ENCODE measurements around the gene NR6A1.
A peak's percentile ranks its signal among the peaks of the same experiment; 100 is the strongest.

NR6A1 gene

DNA sequence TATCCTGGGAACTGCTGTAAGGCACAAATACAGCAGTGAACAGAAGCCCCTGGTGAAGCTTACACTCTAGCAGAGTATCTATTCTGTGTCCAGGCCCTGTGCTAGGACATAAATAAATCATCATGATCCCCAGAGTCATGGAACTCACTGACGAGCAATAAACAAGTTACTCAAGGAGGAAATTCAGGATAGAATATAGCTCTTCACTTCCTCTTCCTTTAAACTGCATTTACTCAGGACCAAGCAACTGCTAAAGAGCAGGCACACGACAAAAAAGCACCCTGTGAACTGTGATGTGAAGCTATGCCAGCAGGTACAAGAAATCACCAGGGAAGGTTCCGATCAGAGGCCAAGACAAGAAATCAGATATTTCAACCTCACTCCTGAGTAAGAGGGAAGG is 216.1 kb downstream of the NR6A1 start:
- no peak for DNase-seq

DNA sequence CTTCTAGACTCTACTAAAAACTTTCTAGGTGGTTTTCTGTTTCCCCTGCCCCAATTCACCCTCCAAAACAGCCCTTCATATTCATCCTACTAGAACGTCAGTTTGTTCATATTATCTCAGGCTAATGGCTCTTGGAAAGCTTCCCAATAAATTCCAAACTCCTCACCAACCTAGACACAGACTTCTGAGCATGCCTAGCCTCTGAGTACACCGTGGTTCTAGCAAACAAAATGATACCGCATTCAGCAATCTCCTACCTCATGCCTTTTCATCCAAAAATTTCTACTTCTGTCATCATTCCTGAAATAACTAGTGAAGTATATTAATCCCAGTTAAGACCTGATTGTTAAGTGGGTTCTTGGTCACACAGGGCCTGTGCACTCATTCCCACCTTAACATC is 217.4 kb downstream of the NR6A1 start:
- no peak for DNase-seq

DNA sequence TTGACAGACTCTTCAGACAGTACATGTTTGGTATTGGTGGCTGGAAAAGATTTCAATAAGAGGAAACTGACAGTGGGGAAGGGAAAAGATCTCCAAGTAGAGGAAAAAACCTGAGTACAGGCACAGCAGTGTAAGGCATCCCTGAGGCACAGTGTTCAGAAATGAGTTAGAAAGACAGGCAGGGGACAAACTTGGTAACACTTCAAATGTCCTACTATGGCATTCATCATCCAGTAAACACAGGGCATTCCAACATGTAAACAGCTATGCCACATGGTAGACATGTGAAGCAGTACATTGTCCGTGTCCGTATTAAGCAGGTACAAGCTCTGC is 218.9 kb downstream of the NR6A1 start:
- no peak for DNase-seq

DNA sequence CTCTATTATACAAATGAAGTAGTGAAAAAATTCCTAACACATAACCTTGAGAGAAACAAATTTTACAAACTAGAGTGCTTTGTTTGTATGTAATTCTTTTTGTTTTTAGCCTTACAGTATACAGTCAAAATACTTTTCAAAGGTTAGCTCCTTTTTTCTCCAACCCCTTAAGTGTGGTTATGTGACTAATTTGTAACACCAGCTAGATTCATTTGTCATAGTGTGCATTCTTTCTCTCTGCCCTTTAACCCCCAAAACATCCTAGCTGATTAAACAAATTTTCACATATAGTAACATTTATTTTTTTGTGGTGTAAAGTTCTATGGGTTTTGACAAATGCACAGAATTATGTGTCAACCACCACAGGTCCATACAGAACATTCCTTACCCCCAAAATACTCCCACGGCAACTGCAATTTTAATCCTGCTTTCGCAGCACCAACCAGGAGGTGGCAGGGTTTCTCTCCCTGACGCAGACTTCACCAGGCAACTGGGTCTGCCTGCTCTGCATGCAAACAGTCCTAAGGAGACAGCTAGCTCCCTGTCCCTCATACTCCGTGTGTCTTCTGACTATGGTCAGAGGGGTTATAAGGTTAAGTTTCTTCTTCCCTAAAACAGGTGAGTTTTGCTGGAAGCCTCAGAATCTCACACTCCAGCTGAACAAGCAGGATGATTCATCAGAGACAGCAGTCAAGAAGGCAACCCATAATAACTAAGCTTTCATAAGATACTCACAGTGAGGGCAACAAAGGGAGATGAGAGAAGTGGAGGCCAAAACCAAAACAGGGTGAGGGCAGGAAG is 219.4 kb downstream of the NR6A1 start:
- DNase-seq = peak; percentile 46 to 56

DNA sequence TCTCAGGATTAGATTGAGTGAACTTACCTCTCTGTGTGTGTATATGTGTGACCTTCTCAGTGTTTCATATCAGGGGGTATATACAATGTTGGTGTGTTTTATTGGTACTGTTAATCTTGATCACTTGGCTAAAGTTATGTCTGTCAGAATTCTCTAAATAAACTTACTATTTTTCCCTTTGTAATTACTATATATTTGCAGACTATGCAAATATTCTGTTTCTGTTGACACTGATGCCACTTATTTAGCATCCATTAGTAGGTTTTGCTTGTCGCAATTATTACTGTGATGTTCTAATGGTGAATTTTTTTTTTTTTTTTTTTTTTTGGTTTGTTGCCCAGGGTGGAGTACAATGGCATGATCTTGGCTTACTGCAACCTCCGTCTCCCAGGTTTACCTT is 221.0 kb downstream of the NR6A1 start:
- no peak for DNase-seq

DNA sequence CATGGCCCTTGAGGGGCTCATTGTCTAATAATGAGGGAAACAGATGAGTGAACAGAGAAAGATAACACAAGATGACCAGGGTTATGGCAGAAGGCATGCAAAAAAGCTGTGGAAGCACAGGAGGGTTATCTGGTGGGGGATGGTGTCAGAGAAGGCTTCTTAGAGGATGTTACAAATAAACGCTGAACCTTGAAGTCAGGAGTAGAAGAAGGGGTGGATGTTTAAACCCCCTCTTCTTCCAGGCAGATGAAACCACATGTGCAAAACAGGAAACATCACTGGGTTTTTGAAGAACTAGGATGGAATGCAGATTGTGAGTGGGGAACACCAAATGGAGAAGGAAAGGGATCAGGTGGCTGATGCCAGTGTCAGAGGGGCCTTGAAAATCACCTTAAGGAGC is 222.1 kb downstream of the NR6A1 start:
- DNase-seq = no peak

DNA sequence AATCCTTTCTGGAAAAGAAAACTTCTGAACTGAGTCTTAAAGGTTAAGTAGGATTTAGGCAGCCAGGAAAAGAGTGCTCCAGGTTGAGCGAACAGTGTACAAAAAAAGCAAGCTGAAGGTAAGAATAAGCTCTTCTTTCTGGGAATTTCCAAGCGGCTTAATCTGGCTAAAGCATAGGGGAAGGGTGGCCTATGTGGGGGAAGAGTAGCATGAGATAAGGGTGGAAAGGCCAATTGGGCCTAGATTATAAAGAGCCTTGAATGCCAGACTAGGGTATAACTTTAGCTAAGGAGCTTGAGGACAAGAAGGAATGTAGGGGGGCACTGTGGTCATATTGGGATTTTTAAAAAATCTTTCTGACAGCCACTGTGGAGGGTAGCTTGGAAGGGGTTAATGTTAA is 226.6 kb downstream of the NR6A1 start:
- DNase-seq = no peak

DNA sequence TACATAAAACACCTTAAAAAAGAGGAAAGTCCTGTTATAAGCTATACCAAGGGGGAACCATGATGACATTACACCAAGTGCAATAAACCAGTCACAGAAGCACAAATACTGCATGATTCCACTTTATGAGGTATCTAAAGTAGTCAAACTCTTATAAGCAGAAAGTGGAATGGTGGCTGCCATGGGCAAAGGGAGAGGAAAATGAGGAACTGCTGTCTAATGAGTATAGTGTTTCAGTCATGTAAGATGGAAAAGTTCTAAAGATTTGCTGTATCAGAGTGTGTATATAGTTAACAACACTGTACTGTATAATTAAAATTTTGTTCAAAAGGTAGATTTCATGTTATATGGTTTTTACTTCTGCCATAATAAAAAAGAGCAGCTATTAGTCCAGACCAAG is 229.3 kb downstream of the NR6A1 start:
- DNase-seq = no peak

DNA sequence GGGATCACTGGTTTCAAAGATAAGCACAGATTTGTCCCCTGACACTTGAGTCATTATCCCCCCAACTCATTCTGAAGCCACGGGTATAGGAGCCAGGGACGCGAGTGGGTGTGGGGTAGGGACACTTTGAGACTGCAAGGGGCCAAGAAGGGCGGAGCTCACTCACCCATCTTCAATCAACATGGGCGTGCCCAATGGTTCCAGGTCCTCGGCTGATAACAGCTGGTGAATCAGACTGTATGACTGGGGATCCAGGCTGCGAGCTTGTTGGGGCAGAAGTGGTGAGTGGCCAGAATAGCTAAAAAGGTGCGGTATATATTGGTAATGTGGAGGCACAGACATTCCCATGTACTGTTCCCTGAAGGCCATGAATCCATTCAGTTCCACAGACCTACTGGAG is 233.2 kb downstream of the NR6A1 start:
- DNase-seq = no peak

DNA sequence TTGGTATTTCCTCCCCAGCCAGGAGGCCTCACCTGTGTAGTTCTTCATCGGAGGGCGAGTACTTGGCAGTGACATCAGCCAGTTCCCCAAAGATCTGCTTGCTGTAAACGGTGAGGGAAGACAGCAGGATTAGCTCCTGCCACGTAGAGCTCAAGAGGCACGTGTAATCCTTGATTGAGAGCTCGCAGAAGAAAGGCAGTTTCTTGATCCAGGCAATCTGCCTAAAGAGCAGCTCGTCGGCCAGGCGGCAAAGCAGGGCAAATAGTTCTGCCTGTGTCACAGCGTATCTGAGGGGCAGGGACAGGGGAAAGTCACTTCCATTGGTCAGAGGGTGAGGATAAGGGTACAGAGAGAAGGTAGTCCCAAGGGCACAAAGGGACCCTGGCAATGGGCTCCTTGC is 235.3 kb downstream of the NR6A1 start:
- DNase-seq = no peak

DNA sequence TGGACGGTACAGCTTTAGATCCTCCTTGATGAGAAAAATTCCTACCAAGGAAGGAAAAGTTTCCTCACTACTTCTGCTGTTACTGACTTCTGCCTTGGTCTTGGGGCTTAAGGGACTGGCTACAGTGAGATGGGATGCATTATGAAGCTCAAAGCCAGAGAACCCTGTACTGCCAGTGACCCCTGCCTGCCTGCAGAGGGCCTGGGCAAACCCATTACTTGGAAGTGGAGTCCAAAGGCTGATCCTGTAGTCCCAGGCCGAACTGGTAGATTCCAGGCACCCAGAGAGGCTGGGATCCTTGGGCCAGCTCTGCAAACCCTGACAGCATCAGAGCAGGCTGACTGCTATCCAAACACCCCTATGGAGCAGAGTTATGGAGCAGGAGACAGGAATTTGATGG is 238.2 kb downstream of the NR6A1 start:
- DNase-seq = no peak

DNA sequence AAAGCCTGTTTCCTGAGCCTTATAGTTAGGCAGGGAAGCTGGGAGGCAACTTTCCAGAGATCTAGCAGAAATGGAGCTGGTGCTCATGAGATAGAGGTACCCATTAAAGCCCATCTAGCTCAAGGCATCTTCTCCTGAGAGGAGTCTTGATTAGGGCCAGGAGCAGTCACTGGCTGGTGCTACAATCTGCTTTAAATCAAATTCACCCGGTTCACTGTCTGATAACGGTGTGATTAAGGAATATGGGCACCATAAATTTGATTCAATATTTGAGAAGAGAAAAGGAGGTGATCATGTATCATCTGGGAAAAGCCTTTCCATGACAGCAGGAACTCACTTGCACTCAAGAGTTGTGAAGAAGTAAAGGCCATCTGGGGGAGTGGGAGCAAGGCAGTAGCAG is 240.0 kb downstream of the NR6A1 start:
- DNase-seq = no peak

DNA sequence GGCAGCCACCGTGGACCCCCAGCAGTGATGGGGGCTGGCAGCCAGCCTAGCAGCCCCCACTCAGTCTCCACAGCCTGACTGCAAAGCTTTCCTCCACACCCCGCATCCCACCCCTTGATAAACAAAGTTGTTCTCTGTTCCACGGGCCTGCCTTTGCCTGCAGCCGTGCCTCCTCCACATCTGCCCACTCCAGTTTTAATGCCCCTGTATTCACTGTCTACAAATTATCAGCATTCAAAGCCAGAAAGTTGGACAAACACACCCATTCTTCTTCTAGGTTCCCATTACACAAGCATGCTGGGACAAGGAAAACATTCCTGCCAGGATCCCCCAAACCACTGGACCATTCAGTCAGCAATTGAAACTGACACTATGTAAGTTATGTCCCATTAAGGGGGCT is 240.9 kb downstream of the NR6A1 start:
- no peak for DNase-seq

DNA sequence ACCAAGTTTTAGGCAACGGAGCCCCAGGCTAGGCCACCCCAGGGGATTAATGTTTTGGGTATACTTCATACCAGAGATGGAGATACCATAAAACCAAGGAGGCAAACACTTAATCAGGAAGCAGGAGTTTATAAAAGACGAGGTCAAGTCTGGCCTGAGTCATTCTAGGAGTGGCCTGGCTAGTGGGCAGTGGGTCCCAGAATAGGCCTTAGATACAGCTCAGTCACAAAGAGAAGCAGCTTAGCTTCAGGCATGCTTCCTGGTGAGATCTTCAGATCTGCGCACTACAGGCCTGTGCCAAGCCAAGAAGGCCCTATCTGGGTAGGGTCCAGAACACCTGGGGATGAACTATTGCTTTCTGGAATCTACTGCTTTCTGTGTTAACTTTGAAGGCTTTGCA is 243.3 kb downstream of the NR6A1 start:
- DNase-seq = no peak

DNA sequence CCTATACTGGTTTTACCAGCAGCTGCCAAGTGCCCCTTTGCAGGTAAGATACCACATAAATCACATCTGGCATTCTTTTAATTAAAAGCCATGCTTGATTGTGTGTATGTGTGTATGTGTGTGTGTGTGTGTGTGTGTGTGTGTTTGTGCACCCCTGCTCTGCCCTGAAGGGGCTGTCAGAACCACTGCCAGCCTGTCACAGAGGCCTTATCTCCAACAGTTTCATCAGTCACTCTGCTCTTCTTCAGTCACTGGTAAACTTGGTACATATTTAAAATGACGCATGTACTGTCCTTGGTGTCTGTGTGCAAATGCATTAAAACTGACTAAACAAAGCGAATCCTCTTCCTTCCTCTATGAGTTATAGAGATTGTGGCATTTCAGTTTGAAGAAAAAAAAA is 244.9 kb downstream of the NR6A1 start:
- no peak for DNase-seq

DNA sequence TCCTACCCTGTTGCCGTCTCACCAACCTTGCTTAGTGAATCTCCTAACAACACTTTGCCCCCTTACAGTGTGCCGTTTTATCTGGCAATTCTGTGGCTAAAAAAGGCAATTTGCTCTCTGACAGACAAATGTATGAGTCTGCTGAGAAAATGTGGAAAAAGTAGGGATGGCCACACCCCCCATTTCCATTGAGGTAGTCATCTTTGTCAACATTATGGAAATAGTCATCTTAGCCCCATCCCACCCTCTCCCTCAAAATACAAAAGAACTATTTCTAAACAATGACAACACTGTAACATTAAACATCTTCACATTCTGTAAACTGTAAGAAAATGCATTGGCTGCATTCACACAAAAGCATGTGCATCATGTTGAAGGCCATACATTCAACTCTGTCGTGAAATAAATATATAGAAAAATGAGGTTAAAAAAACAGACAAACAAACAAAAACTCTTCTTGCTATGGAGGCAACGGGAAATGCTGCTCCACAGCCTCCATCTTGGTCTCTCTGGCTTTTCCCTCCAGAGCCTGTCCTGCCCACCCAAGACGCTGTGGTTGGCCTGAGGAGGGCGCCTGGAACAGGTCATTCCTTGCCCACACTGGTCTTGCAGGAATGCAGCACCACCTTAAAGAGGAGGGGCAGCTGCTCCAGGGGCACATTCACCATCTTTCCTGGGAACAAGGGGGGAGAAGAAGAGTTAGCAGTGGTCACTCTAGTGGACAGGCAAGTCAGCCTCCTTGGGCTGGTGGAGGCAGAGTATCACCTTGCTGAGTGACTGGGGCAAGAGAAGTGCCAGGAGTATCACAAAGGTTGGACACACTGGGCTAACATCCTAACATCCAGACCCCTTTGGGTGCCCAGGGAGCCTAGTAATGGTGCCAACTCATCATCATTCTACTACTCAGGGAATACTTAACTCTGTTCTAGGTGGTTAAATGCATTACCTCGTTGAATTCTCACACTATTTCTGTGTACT is 248.7 kb downstream of the NR6A1 start:
- DNase-seq = no peak

DNA sequence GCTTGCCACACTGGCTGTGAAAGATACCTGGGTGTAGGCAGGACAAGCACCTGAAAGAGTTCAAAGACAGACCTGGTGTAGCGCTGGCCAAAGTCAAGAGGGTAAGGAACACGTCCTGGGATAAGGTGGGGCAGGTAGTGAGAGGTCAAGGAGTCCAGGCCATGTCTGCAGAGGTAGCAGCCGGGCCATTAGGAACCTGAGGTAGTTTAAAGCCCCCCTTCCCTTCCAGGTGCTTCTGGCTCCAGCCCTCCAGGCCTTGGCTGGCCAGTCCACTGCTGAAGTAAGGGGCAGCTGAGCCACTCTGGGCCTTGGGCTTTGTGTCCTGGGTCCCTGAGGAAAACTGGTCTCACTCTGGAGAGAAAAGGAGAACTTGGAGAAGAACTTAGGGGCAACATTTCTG is 250.0 kb downstream of the NR6A1 start:
- no peak for DNase-seq

DNA sequence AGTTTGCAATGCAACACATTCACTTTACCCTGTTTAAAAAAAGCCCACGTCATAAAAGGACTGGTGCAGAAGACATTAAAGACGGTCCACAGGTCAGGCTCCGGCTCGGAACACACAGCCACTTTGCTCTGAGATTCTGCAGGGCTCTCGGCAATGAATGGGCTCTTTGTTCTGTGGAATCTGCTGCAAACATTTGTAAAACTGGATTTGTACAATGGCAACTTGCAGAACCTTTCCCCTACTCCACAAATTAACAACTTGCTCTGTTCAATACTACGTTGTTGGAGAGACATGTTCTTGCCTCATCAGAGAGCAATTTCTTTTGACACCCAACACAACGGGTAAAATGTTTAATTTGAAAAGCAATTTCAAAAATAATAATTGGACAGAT is 250.9 kb downstream of the NR6A1 start:
- DNase-seq = no peak

DNA sequence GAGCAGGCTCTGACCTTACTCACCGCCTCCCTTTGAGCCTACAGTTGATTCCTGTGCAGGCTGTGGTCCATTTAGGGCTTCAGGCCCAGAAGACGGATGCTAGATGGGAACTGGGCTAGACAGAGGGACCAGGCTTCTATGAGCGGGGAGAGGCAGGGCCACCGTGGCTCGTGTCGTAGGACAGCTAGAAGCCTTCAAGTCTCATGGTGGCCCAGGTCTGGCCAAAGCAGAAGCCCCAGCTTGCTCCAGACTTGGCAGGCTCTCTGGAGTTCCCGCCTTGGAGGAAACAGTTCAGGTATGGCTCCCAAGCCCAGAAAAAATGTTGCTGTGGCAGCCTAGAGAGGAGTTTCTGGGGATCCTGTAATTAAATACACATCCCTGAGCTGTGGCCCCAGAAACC is 253.0 kb downstream of the NR6A1 start:
- DNase-seq = no peak

DNA sequence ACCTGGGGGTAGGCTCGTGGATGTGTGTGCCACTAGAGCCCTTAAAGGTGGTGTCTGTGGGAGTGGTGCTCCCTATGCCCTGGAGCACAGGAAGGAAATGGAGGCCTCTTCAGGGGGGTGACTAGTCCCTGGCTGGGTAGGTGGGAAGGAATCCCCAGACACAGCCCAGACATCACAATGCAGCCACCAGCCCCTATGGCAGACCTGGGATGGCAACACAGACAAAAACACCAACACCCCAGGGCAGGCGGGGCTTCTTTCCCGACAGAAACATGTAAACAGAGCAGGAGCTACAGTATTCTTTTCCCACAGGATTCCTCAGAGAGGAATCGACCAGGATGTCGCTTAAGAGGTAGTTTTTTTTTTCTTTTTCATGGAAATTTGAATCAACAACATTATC is 253.5 kb downstream of the NR6A1 start:
- no peak for DNase-seq

DNA sequence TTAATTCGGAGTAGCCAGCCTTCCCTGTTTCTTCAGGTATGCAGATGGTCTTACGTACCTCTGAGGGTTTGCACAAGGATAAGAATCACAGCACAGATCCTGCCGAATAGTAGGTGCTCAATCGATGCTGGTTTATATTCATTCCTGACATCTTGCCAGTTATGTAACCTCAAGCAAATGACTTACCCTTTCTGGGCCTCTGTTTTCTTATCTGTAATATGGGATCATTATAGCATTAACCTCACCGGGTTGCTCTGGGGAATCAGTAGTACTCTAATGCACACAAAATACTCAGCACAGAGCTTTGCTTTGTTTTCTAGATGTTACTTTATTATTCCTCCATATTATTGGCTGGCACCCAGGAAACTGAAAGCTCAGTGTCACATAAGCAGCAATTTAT is 256.2 kb downstream of the NR6A1 start:
- no peak for DNase-seq

DNA sequence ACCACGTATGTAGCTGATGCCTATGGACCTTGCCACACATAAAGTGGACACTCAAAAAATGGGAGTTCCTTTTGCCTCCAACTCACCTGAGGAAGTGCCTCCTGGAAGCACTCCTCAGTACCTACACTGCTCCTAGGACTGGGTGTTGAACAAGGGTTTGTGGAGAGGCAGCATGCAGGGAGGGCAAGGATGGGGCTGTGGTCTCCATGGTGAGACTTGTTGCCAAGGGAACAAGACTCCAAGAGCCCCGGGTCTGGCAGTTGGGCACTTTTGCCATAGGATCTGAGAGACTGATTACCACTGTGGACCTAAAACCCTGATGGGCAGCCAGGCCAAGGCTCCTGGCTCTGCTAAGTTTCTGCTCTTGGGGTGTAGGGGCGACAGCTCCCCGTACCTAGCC is 257.0 kb downstream of the NR6A1 start:
- no peak for DNase-seq

DNA sequence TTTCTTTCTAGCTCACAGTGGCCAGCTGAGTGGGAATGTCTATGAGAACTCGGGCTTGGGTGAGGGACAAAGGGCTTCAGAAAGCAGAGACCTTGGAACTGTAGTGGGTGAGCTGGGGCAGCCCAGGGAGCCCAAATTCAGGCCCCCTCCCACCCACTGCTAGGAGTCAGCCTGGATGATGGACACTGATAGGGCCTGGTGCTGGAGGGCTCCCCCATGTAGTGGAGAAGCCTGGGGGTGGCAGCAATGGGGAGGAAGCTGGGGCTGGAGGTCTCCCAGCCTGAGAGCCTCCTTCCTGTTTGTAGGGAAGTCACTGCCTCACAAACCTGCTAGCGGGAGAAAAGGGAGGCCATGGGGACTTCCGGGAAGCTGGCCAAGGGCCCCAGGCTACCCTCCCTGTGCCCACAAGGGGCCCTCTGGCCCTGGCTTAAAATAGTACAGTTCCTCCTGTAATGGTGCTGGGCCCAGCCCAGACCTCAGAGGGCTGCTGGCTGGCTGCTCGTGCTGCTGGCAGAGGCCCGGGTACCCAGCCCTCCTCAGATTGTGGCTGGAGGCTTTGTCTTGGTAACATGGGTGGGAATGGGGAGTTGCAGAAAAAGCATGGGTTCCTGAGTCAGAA is 257.6 kb downstream of the NR6A1 start:
- no peak for DNase-seq

DNA sequence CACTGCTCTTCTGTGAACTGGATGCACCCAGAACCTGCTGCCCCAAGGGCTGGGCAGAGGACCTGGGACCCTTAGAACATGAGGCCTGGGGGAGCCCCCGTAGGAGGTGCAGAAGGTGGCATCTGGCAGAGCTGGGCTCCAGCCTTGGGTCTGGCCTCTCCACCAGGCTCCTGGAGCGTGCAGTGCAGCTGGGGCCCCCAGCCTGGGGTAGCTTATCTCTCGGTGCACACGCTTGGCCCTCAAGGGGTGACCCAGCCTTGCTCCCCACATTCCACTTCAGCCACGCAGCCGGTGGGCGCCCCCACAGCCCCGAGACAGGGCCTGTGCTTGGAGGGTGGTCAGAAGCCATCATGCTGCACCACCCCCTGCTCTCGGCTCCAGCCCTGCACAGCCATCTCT is 258.3 kb downstream of the NR6A1 start:
- no peak for DNase-seq
